HG03469 (cell line): ENCODE results near the gene RAB35.

Experiments used
- ATAC-seq: cut with Tn5 transposase; IDR thresholded peaks from one replicate; pipeline ENCODE4 v1.9.1; 2021; ENCODE audit warnings: mild to moderate bottlenecking, moderate library complexity, moderate number of reproducible peaks; ENCODE audit not compliant: unreplicated experiment

Gene RAB35

GRCh38 chr12:120116441-120116791, at the start of gene RAB35:
RAB35 (minus strand) TSS chr12:120116753; CDS start chr12:120116650, 103 bp downstream.
- no peak for ATAC-seq

- ATAC-seq, result no peak
Observed at GRCh38 chr12:120164293-120164692, 47.7 kb upstream of the RAB35 start.

- no peak for ATAC-seq
Observed at GRCh38 chr12:120162763-120163162, 46.2 kb upstream of the RAB35 start.

GRCh38 chr12:120161852-120162251, 45.3 kb upstream of the RAB35 start:
- no peak for ATAC-seq

- ATAC-seq, result no peak
Observed at GRCh38 chr12:120159509-120160237, 43.1 kb upstream of the RAB35 start.

GRCh38 chr12:120158351-120158750, 41.8 kb upstream of the RAB35 start:
- ATAC-seq, result no peak

GRCh38 chr12:120157678-120158077, 41.1 kb upstream of the RAB35 start:
- ATAC-seq, result no peak

- no peak for ATAC-seq
Observed at GRCh38 chr12:120156315-120157259, 40.0 kb upstream of the RAB35 start.

- no peak for ATAC-seq
Observed at GRCh38 chr12:120155072-120155471, 38.5 kb upstream of the RAB35 start.

- no peak for ATAC-seq
Observed at GRCh38 chr12:120150919-120151525, 34.5 kb upstream of the RAB35 start.

- no peak for ATAC-seq
Observed at GRCh38 chr12:120148011-120148410, 31.5 kb upstream of the RAB35 start.

- ATAC-seq, result no peak
Observed at GRCh38 chr12:120145164-120145563, 28.6 kb upstream of the RAB35 start.

GRCh38 chr12:120144215-120144614, 27.7 kb upstream of the RAB35 start:
- ATAC-seq, result no peak

- ATAC-seq, result no peak
Observed at GRCh38 chr12:120142231-120142877, 25.8 kb upstream of the RAB35 start.

- ATAC-seq, result no peak
Observed at GRCh38 chr12:120141336-120141735, 24.8 kb upstream of the RAB35 start.

- no peak for ATAC-seq
Observed at GRCh38 chr12:120140603-120141002, 24.1 kb upstream of the RAB35 start.

- no peak for ATAC-seq
Observed at GRCh38 chr12:120139958-120140357, 23.4 kb upstream of the RAB35 start.

GRCh38 chr12:120138366-120138765, 21.8 kb upstream of the RAB35 start:
- ATAC-seq, result no peak

GRCh38 chr12:120137833-120138232, 21.3 kb upstream of the RAB35 start:
- no peak for ATAC-seq

GRCh38 chr12:120136093-120136770, 19.7 kb upstream of the RAB35 start:
- no peak for ATAC-seq
